K562 (cell line): Measurements from ENCODE around the gene PTGR2. TPM values are rescaled to one million over a fixed set of nuclear protein-coding genes. Genes with fewer than 3 reads are reported as not detected.
A peak's percentile ranks its signal among the peaks of the same experiment; 100 is the strongest.

Experiments
- ATAC-seq: fragments of 200-7000 bp; cut with Tn5 transposase; 3 replicates; pipeline ENCODE4 v1.9.1; 2020; ENCODE audit warnings: moderate library complexity
- BruUV-seq: library from RNA; stranded (reverse); fragments of 400-500 nt; replicated peaks from 2 replicates; lab custom pipeline; 2021; lab: Mats Ljungman, UMichigan
- CTCF ChIA-PET: fragments of 300-600 bp; formaldehyde crosslinking; extraction: SDS; loops from one replicate; lab custom pipeline; 2021; ENCODE audit warnings: low intra/inter-chr PET ratio; lab: Yijun Ruan, JAX
- POLR2A ChIA-PET: fragments of 300-600, 350-650 bp; sonication (Branson Sonifier 250); formaldehyde crosslinking; extraction: SDS; loops from one replicate; lab custom pipeline; 2021; ENCODE audit warnings: antibody characterized with exemption, inconsistent platforms; lab: Yijun Ruan, JAX
- DNase-seq, 4 experiments: peaks; one replicate each; pipeline versions ENCODE4 v3.0.0 to v3.0.0-alpha.2; 2011 to 2018; ENCODE audit warnings: low spot score in 3 of 4, mixed read lengths in 3 of 4; ENCODE audit errors: extremely low read depth in 1 of 4
- FAIRE-seq: peaks from 2 replicates; lab custom pipeline; 2011; peaks lifted over from hg19 to GRCh38; lab: Jason Lieb, UNC
- H2AFZ ChIP-seq: 2 replicates; pipeline ENCODE4 v1.6.0; 2011; ENCODE audit warnings: low read depth, low read length, control low read depth, inconsistent platforms
- H3K27ac ChIP-seq: fragments of 200-600 bp; 3 replicates; pipeline ENCODE4 v1.8.0; 2011; ENCODE audit warnings: low read depth, mild to moderate bottlenecking, control low read depth, inconsistent platforms, low read length, moderate library complexity, mixed read lengths; ENCODE audit errors: extremely low read depth
- H3K27me3 ChIP-seq, 2 experiments: fragments of 300-600 bp in 1 of 2; 2 replicates in 1 of 2; 3 replicates in 1 of 2; pipeline versions ENCODE4 v1.6.0 to v1.8.0; 2011; ENCODE audit warnings: inconsistent platforms in 2 of 2, low read length in 2 of 2, mild to moderate bottlenecking in 1 of 2, mixed read lengths in 1 of 2, moderate library complexity in 1 of 2; ENCODE audit not compliant: control insufficient read depth in 2 of 2, insufficient read depth in 2 of 2
- H3K36me3 ChIP-seq: fragments of 300-600 bp; 3 replicates; pipeline ENCODE4 v1.8.0; 2011; ENCODE audit warnings: mild to moderate bottlenecking, low read length, inconsistent platforms; ENCODE audit not compliant: control insufficient read depth, insufficient read depth
- H3K4me1 ChIP-seq, 2 experiments: fragments of 200-600 bp in 1 of 2; replicated peaks in 1 of 2; 2 replicates in 1 of 2; 3 replicates in 1 of 2; pipeline versions ENCODE4 v1.5.1 to v1.8.0; 2011; ENCODE audit warnings: inconsistent platforms in 2 of 2, low read length in 2 of 2, mild to moderate bottlenecking in 1 of 2, mixed read lengths in 1 of 2, moderate library complexity in 1 of 2; ENCODE audit not compliant: control insufficient read depth in 2 of 2, insufficient read depth in 2 of 2
- H3K4me2 ChIP-seq: 2 replicates; pipeline ENCODE4 v1.6.1; 2011; ENCODE audit warnings: low read length, control low read depth, inconsistent platforms, mixed read lengths; ENCODE audit not compliant: insufficient read depth
- H3K4me3 ChIP-seq: fragments of 200-600 bp; sonication (generic), shearing (Covaris generic); 2 replicates; pipeline ENCODE4 v1.5.1; 2016; ENCODE audit warnings: control low read depth, inconsistent platforms
- H3K79me2 ChIP-seq: fragments of 200-600 bp; 3 replicates; pipeline ENCODE4 v1.8.0; 2011; ENCODE audit warnings: low read length, inconsistent platforms; ENCODE audit not compliant: control insufficient read depth, insufficient read depth
- H3K9ac ChIP-seq, 2 experiments: 2 replicates each; pipeline versions ENCODE4 v1.6.0 to v1.6.1; 2011; ENCODE audit warnings: low read depth in 2 of 2, low read length in 2 of 2, control low read depth in 1 of 2, inconsistent platforms in 1 of 2, mild to moderate bottlenecking in 1 of 2, mixed read lengths in 1 of 2; ENCODE audit not compliant: insufficient read depth in 1 of 2
- H3K9me1 ChIP-seq: one replicate; pipeline ENCODE4 v1.6.0; 2011; ENCODE audit warnings: inconsistent platforms, mild to moderate bottlenecking, low read length, moderate library complexity; ENCODE audit not compliant: control insufficient read depth, insufficient read depth
- H3K9me3 ChIP-seq: replicated peaks from 2 replicates; pipeline ENCODE4 v1.5.1; 2011; ENCODE audit warnings: low read depth, low read length, inconsistent platforms; ENCODE audit not compliant: control insufficient read depth, insufficient read depth
- H4K20me1 ChIP-seq: replicated peaks from 2 replicates; pipeline ENCODE4 v1.6.1; 2011; ENCODE audit warnings: low read length, inconsistent platforms, mixed read lengths; ENCODE audit not compliant: control insufficient read depth, insufficient read depth
- MEIS2 ChIP-seq: fragments of 450-650 bp; IDR thresholded peaks from 2 replicates; pipeline ENCODE4 v1.6.1; 2014; ENCODE audit warnings: mild to moderate bottlenecking; ENCODE audit not compliant: partially characterized antibody
- WGBS: fragments of 100-300 bp; shearing (Covaris generic); methylation state at CpG from one replicate; pipeline ENCODE4 v1.1.6; 2016; ENCODE audit warnings: low coverage, mixed read lengths; ENCODE audit not compliant: insufficient coverage; ENCODE audit errors: missing lambda C conversion rate; 5-methylcytosine and 5-hydroxymethylcytosine counted together
- in situ Hi-C: fragments of 300-500 bp; cut with MboI; formaldehyde crosslinking; loops from 4 replicates; pipeline ENCODE4 v1.15.0; 2018; ENCODE audit warnings: inconsistent platforms, mixed read lengths
- intact Hi-C: fragments of 100-400 bp; cut with micrococcal nuclease; formaldehyde crosslinking; loops from 2 replicates; pipeline ENCODE4 v1.14.2; 2022
- polyA plus RNA-seq, 8 experiments: library from polyadenylated mRNA; depleted of rRNA in 4 of 8; stranded (reverse) in 5 of 8; unstranded in 3 of 8; fragments of >200 nt; fragmentation: Nextera tagmentation in 2 of 8; fragmentation: Illumina TruSeq in 1 of 8; extraction: Ambion mirVana in 2 of 8; extraction: Trizol in 1 of 8; gene quantifications; 2 replicates each; pipeline versions ENCODE4 v1.2.1 to v1.2.3, GENCODE V29; 2011 to 2014; ENCODE audit warnings: inconsistent platforms in 1 of 8, missing spikeins in 1 of 8
- total RNA-seq, 7 experiments: library from RNA; depleted of rRNA in 6 of 7; stranded (reverse); fragments of >200 nt in 6 of 7; fragmentation: Illumina TruSeq in 2 of 7; extraction: Trizol in 2 of 7; gene quantifications; 2 replicates each; pipeline versions ENCODE4 v1.2.1 to v1.2.3, GENCODE V29; 2011 to 2021; ENCODE audit warnings: low replicate concordance in 1 of 7
- TF ChIP-seq, protein P1 (sequence below): fragments of 200-800 bp; sonication (Bioruptor generic); IDR thresholded peaks from 2 replicates; pipeline ENCODE4 v1.6.1; 2016; ENCODE audit warnings: missing genetic modification characterization, missing compliant biosample characterization
- TF ChIP-seq, protein P2 (sequence below): fragments of 450-650 bp; IDR thresholded peaks from 2 replicates; pipeline ENCODE4 v1.6.1; 2016; ENCODE audit warnings: antibody characterized with exemption
- TF ChIP-seq, protein P3 (sequence below): fragments of 450-650 bp; IDR thresholded peaks from 2 replicates; pipeline ENCODE4 v1.6.1; 2016

The PTGR2 gene
- total and polyA plus RNA-seq, 9 of the 15 experiments (the other 6 are each of a cell fraction or from before 2014, with no cell fraction given): 7.4 to 23.0 (median 13.0) TPM

DNA sequence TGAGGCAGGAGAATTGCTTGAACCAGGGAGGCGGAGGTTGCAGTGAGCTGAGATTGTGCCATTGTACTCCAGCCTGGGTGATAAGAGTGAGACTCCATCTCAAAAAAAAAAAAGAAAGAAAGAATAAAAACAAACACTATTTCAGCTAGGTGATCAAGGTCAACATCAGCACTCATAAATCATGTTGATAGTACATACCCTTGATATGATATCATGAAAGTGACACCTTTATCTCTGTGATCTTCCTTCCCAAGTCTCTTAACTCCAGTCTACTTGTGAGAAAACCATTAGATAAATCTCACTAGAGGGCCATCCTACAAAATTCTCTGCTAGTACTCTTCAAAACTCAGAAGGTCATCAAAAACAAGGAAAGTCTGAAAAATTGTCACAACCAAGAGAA is 44.2 kb upstream of the PTGR2 start:
- intact Hi-C loops (no loop called here), in situ Hi-C loops (no loop called here)
- no peaks in the 10 kb centered on the region for H3K9me3 ChIP-seq
- FAIRE-seq: no peak
- no peaks in the 10 kb centered on the region for H4K20me1 ChIP-seq
- TF ChIP-seq, protein P1, sequence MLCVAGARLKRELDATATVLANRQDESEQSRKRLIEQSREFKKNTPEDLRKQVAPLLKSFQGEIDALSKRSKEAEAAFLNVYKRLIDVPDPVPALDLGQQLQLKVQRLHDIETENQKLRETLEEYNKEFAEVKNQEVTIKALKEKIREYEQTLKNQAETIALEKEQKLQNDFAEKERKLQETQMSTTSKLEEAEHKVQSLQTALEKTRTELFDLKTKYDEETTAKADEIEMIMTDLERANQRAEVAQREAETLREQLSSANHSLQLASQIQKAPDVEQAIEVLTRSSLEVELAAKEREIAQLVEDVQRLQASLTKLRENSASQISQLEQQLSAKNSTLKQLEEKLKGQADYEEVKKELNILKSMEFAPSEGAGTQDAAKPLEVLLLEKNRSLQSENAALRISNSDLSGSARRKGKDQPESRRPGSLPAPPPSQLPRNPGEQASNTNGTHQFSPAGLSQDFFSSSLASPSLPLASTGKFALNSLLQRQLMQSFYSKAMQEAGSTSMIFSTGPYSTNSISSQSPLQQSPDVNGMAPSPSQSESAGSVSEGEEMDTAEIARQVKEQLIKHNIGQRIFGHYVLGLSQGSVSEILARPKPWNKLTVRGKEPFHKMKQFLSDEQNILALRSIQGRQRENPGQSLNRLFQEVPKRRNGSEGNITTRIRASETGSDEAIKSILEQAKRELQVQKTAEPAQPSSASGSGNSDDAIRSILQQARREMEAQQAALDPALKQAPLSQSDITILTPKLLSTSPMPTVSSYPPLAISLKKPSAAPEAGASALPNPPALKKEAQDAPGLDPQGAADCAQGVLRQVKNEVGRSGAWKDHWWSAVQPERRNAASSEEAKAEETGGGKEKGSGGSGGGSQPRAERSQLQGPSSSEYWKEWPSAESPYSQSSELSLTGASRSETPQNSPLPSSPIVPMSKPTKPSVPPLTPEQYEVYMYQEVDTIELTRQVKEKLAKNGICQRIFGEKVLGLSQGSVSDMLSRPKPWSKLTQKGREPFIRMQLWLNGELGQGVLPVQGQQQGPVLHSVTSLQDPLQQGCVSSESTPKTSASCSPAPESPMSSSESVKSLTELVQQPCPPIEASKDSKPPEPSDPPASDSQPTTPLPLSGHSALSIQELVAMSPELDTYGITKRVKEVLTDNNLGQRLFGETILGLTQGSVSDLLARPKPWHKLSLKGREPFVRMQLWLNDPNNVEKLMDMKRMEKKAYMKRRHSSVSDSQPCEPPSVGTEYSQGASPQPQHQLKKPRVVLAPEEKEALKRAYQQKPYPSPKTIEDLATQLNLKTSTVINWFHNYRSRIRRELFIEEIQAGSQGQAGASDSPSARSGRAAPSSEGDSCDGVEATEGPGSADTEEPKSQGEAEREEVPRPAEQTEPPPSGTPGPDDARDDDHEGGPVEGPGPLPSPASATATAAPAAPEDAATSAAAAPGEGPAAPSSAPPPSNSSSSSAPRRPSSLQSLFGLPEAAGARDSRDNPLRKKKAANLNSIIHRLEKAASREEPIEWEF (CRISPR knock-in tag): no peak
- TF ChIP-seq, protein P2, sequence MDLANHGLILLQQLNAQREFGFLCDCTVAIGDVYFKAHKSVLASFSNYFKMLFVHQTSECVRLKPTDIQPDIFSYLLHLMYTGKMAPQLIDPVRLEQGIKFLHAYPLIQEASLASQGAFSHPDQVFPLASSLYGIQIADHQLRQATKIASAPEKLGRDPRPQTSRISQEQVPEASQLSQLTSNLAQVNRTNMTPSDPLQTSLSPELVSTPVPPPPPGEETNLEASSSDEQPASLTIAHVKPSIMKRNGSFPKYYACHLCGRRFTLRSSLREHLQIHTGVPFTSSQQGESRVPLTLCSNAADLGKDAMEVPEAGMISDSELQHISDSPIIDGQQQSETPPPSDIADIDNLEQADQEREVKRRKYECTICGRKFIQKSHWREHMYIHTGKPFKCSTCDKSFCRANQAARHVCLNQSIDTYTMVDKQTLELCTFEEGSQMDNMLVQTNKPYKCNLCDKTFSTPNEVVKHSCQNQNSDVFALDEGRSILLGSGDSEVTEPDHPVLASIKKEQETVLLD: no peak
- TF ChIP-seq, protein P3, sequence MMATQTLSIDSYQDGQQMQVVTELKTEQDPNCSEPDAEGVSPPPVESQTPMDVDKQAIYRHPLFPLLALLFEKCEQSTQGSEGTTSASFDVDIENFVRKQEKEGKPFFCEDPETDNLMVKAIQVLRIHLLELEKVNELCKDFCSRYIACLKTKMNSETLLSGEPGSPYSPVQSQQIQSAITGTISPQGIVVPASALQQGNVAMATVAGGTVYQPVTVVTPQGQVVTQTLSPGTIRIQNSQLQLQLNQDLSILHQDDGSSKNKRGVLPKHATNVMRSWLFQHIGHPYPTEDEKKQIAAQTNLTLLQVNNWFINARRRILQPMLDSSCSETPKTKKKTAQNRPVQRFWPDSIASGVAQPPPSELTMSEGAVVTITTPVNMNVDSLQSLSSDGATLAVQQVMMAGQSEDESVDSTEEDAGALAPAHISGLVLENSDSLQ: peak; percentile 52; the same call in 1 of the 2 replicates
- TF ChIP-seq MEIS2: peak; percentile 75
- ChIA-PET CTCF (no interaction called here), POLR2A (no interaction called here)
- H3K27me3 ChIP-seq: no peaks in the 10 kb centered on the region
- no peak for DNase-seq
- no peaks in the 10 kb centered on the region for H3K36me3 ChIP-seq
- ATAC-seq: no peak
- no peaks in the 10 kb centered on the region for H3K9me1 ChIP-seq
- no peak overlapping the region for H3K4me2 ChIP-seq
- H3K79me2 ChIP-seq: no peaks in the 10 kb centered on the region
- no peak overlapping the region for H3K27ac ChIP-seq
- peaks cover 0 to 4% of the 10 kb centered on the region in 2 experiments; a peak in 1 of 5 replicates for H3K4me1 ChIP-seq
- BruUV-seq: no TSS peak
- 80% methylated on average over 1 of the region's 1 CpG for WGBS
- H3K4me3 ChIP-seq: no peak overlapping the region
- no peak overlapping the region for H2AFZ ChIP-seq
- H3K9ac ChIP-seq: no peak overlapping the region
